GM21786 (cell line): Measurements from ENCODE around the gene C7orf25.

ENCODE experiments used
- ATAC-seq: cut with Tn5 transposase; IDR thresholded peaks from one replicate; pipeline ENCODE4 v1.9.1; 2021; ENCODE audit not compliant: unreplicated experiment

The C7orf25 gene

DNA sequence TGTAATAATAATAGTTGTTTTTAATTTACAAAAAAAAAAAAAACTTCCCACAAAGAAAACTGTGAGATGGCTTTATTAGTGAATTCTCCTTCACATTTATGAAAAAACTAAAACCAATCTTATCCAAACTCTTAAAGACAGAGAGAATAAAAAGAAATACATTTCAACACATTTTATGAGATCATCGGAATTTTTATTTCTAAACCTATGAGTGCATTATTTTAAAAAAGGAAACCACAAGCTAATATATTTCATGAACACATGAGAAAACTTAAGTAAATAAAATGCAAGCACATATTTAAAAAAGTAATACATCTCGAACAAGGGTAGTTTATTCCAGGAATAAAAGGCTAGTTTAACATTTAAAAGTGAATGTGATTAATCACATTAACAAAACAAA lies 31.5 kb downstream of the C7orf25 start:
- ATAC-seq: no peak

DNA sequence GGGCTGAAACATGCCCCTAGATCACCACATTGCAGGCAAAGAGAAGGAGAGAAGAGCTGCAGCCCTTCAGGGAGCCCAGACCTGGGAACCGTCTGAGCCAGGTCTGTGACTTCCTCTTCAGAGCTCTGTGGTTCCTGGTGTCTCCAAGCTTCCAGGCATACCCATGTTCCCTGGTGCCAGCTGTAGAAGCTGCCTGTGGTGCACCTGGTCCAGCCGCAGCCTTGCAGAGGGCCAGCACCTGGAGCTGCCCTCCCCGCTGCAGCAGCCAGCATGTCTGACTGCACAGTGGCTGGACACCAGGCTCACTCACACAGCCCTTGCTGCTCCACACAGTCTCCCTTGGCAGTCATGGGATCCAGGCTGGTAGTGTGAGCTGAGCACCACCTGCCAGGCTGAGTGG lies 33.6 kb downstream of the C7orf25 start:
- ATAC-seq: no peak

DNA sequence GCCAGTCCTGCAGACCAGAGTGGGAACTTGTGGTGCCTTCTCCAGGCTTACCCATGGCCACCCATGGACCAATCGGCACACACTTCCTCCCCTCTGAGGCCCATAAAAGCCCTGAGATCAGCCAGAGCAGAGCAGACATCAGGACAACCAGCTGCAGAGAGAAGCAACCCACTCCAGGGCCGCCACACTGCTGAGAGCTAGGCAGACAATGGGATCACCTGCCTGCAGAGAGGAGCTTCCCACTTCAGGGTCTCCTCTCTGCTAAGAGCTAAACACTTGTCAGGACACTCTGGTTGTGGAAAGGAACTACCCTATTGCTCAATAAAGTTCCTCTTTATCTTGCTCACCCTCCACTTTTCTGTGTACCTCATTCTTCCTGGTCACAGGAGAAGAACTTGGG lies 34.0 kb downstream of the C7orf25 start:
- no peak for ATAC-seq

DNA sequence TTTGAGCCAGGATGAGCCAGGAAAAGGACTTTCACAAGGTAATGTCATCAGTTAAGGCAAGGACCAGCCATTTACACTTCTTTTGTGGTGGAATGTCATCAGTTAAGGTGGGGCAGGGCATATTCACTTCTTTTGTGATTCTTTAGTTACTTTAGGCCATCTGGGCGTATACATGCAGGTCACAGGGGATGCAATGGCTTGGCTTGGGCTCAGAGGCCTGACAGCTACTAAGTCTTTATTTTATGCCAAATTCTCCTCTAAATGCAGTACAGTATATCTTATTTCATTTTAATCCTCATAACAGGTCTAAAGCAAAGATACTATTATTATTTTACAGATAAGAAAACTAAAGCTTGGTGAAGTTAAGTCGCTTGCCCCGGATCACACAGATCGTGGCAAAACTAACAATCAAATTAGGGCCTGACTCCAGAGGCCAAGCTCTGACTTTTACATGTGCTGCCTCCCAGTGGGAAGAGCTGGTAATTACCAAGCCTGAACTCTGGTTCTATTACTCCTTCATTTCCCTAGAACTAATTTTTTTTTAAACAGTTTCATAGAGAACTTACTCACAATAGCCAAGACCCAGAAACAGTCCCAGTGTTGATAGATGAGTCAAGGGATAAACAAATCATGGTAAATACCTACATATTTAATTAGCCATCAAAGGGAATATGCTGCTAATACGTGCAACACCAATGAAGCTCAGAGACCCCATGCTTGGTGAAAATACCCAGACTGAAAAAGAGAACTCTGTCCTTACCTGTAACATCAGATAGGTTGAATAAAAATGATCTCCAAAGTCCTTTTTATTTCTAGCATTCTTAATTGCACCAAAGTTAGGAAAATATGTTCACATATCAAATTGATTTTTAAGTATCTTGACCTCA lies 35.4 kb downstream of the C7orf25 start:
- ATAC-seq: peak; percentile 86

DNA sequence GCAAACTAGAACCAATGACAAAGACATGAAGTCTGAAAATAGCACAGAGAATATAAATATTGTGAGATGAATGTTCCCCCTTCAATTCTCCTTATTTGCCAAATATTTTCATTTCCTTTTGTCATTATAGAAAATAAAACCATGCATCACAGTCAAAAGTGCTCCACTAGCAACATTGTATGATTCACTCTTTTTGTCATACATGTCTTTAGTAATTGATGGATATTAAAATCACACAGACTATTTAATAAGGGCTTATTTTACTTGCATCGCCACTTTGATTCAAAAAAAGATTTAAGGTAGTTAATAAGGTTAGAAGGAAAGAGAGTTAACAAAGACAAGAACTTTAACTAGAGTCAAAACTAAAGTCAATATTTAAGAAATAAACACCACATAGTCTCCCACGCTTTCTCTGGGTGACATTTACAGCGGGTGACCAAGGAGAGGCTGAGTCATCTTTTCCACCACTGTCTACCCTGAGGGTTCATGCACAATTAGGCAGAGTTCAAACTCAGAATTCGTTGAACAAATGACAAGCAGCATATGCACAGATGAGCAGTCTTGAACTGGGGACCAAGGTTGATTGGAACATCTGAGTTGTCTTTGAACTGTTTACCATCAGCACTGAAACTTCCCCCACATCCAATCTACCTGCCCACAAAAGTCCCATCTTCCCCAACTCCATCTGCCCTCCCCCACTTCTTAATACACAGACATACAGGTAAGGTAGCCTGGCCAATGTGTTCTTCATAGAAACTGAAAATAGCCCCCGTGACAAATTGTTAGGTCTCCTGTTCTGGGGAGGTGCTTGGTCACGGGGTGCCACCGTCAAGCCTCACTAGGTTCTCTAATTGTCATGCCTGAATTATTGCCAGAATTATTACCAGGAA lies 42.5 kb downstream of the C7orf25 start:
- ATAC-seq: peak; percentile 97

DNA sequence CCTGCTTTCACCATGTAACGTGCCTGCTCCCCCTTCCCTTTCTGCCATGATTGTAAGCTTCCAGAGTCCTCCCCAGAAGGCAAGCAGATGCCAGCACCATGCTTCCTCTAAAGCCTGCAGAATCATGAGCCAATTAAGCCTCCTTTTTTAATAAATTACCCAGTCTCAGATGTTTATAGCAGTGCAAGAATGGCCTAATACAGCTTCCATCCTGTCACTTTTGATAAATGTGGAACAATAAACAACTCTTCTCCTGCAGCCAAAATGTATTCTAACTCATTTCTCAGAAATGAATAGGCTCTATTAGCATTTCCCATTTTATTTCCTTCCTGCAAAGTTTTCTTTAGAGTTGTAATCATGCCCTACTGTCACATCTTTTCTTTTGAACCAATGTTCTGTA lies 43.4 kb downstream of the C7orf25 start:
- ATAC-seq: no peak
